Measurements from ENCODE around the gene KCNA10. TPM values are rescaled to one million over a fixed set of nuclear protein-coding genes. Genes with fewer than 3 reads are reported as not detected.

KCNA10 gene
- total RNA-seq, 2 experiments from 2014 or later: not detected

DNA sequence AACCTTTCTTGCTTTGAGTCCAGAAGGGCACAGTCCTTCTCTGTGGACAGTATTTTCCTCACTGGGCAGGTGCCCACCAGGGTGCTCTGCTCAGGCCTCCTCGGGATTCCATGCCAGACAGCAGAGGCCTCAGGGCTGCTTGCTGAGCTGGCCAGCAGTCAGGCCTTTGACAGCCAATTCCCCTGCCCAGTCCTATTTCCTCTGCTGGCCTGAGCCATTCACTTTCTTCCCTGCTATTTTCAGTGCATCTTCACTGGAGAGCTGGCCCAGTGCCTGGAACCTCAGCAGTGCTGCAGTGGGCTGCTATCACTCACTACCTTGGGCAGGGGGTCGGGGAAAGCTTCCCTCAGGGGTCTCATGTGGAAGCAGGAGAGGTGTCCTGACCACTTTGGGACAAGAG lies 33.2 kb downstream of the KCNA10 start:
- ChIA-PET POLR2A (no interaction called here), CTCF (interaction anchor here (1.6 kb wide), 1 partner anchor 10 kb away, joined by 5 read pairs; no protein-coding TSS in a partner anchor)

DNA sequence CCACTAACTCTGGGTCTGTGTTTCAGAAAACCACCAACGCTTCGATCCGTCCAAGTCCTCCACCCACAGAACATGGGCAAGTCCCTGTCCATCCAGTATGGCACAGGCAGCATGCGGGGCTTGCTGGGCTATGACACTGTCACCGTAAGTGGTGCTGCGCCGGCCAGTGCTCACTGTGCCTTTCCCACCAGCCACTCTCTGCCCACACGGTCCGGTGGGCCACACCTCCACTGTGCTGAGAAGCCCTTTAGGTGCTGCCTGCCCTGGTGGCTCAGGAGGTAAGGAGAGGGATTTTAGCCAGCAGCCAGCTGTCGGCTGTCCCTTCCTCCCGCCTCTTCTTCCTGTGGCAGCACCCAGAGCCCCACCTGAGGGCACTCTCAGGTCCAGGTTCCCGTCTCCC lies 34.2 kb downstream of the KCNA10 start:
- CTCF ChIA-PET: interaction anchor here (1.6 kb wide), 1 partner anchor 11 kb away, joined by 5 read pairs; no protein-coding TSS in a partner anchor
- POLR2A ChIA-PET: interaction anchor here (0.5 kb wide), 1 partner anchor 86 kb away, joined by 3 read pairs; no protein-coding TSS in a partner anchor

DNA sequence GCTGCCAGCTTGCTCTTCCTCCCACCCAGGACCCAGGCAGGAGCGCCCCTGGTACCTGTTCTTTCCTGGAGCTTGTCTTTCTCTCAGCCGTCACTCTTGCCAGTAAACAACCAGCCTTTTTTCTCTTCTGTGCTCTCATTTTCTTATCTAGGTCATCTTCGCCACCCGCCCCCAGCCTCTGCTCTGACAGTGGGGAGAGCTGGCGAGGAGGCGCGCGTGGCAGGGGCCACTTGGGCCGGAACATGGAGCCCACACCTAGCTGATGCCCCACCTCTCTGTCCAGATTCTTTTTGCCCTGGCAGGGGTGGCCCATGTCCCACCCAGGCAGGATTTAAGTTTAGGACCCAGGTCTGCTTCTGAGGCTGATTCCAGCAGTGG lies 35.7 kb downstream of the KCNA10 start:
- POLR2A ChIA-PET: no interaction called here
- CTCF ChIA-PET: interaction anchor here (1.3 kb wide), 1 partner anchor 12 kb away, joined by 3 read pairs; no protein-coding TSS in a partner anchor

DNA sequence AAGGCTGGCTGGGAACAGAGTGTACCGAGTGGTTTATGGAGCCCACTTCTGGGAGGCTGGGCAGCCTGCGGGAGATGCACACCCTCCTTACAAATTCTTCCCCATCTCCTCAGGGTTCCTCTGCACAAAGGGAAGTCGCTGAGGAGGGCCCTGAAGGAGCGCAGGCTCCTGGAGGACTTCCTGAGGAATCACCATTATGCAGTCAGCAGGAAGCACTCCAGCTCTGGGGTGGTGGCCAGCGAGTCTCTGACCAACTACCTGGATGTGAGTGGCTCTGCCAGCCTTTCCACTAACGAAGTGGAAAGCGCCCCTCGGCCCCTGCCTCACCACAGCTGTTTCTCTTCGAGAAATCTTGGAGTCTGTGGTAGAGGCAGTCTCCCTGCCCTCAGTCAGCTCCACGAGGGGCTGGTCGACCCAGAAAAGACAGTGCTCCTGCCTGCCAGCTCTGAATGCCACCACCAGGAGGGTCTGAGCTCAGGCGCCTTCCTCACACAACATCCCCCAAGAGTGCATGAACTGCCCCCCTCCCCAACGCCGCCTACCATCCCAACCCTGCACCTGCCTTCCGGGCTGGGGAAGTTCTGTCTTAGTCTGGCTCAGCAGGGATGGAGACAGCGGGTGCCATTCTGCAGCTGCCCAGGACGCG lies 36.2 kb downstream of the KCNA10 start:
- CTCF ChIA-PET: interaction anchor here (0.8 to 1.3 kb wide), 2 partner anchors 13 to 22 kb away, joined by 3 read pairs; no protein-coding TSS in a partner anchor
- POLR2A ChIA-PET: no interaction called here

DNA sequence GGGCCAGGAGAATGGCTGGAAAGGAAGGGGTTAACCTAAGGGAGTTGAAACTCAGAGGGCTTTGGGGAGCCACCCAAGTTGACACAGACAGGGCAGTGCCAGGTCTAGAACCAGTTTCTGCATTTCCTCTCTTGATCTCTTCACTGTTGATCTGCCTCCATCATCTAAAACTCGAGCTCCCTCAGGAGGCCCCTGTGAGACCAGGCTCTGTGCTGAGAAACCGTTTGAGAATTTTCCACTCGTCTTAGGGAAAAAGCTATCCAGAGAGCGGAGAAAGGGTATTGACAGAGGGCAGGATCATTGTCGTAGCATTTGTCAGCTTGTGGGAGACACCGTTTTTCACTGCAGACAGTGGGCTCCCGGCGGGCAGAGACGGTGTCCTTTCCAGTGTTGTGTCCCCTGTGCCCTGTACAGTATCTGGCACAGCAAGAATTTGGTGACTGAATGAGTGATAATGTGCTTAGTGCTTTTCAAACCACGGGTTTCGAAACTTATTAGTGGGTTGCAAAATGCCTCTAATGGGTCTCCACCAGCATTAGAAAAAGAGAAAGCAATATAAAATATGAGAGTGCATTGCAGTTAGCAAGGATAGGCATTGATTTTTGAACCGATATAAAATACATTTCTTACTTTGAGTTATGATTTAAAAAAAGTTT lies 36.9 kb downstream of the KCNA10 start:
- CTCF ChIA-PET: interaction anchor here (0.6 to 1.3 kb wide), 3 partner anchors 14 to 243 kb away, joined by 3 to 4 read pairs (median 3); no protein-coding TSS in a partner anchor
- POLR2A ChIA-PET: no interaction called here

DNA sequence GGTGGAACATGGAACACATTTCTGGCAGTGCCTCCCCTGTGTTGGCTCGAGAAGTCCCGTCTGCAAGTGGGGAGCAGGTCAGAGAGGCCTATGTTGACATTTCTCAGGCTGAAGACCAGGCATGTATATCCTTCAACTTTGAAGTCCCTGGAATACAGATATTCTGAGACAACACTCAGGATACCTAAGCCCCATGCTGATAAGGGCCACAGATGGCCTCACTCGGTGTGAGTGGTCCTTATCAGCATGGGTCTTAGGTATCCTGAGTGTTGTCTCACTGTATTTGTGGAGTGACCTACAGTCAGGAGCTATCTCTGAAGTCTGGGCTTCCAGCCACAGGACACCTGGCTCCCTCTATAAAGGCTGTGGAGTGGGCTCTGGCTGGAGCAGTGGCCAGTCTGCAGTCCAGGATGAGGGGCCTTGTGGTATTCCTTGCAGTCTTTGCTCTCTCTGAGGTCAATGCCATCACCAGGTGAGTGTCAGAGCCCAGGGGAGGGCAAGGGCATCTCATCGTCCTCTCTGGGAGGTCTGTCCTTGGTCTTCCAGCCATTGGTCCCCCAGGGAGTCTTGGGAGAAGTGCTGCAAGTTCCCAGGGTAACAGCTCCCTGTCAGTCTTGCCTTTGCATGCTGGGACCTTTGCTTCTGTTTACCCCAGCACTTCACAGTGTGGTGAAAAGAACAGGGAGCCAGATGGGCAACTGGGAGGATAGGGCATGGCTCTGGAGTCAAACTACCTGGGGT lies 38.4 kb downstream of the KCNA10 start:
- ChIA-PET CTCF (no interaction called here), POLR2A (no interaction called here)

DNA sequence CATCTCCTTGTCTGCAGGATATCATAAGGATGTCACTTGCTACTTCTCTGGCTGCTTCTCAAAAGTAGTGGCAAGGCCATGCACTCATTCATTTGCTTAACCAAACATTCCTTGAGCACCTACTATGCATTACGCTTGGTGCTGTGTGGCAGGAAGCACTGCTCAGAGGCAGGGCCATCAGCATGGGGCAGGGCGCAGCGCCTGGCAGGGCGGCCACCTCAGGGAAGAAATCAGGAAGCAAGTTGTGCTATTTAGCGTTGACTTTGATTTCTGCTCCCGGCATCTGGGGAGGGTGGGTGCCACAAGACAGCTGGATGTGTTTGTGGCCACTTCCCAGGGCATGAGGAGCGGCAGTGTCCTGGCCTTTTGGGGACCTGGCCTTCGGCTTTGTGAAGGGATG lies 40.1 kb downstream of the KCNA10 start:
- CTCF ChIA-PET: interaction anchor here (2.9 kb wide), 1 partner anchor 17 kb away, joined by 19 read pairs; no protein-coding TSS in a partner anchor
- POLR2A ChIA-PET: no interaction called here

DNA sequence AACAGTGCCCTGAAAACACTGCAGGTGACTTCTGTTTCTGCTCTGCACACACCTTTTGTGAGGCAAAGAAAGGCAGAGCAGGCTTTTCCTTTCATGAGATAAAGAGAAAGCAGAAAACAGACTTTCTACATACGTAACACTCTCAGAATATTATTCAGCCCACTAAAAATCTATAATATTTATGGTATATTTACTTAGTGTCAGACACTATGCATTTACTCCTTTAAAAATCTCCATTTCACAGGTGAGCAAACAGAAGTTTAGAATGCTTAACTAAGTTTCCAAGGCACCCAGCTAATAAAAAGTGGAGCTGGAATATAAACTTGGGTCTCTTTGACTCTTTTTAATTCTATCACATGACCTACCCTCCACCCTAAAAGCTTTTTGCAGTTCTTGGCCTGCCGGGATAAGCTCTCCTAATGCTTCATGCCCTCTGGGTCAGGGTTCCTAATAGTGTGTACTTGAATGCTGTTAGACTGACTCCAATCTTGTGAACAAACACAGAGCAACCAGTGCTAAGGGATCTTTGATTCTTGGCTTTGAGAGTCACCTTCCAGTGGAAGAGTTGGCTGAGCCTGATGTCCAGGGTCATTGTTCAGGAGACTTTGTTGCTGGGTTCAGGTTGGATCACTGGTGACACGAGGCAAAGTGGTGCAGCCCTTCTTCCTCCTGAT lies 40.9 kb downstream of the KCNA10 start:
- ChIA-PET POLR2A (no interaction called here), CTCF (interaction anchor here (2.9 kb wide), 1 partner anchor 18 kb away, joined by 19 read pairs; no protein-coding TSS in a partner anchor)

DNA sequence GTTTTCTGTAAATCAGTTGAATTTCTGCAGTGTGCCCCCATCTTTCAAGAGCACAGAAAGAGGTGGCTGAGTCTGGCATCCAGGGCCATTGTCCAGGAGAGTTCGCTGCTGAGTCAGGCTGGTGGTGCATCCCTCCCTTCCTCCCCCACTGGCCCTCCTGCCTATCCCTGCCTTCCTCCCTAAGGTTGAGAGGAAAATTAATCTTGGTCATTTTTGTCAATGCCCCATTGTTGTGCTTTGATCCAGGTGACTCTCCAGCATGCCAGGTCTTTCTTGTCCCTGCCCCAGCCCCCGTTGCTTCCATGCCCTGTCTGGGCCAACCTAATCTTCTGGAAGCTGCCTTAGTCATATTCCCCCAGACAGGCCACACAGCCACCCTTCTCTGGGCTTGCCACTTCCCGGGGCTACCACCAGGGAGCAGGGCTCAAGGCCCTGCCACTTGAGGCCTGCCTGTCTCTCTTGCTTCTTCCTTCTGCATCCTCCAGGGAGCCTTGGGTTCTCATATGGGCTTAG lies 41.5 kb downstream of the KCNA10 start:
- POLR2A ChIA-PET: no interaction called here
- CTCF ChIA-PET: interaction anchor here (2.9 kb wide), 1 partner anchor 19 kb away, joined by 19 read pairs; no protein-coding TSS in a partner anchor

DNA sequence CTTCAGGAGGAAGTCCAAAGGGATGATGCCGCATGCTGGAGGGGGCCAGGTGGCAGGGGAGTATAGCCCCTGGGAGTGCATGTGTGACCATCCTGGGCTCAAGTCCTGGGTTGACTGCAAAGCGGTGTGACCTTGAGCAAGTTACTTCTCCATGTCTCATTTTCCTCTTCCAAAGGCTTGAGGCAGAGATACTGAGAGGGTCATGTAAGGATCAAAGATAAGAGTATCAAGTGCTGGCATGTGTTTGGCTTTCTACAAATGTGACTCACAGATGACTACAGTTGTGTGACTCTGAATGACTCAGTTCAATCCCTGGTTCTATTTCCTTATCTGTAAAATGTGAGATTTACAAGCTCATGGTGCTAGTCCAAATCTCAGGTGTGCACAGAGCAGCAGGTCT lies 41.9 kb downstream of the KCNA10 start:
- ChIA-PET POLR2A (no interaction called here), CTCF (interaction anchor here (2.9 kb wide), 1 partner anchor 19 kb away, joined by 19 read pairs; no protein-coding TSS in a partner anchor)

DNA sequence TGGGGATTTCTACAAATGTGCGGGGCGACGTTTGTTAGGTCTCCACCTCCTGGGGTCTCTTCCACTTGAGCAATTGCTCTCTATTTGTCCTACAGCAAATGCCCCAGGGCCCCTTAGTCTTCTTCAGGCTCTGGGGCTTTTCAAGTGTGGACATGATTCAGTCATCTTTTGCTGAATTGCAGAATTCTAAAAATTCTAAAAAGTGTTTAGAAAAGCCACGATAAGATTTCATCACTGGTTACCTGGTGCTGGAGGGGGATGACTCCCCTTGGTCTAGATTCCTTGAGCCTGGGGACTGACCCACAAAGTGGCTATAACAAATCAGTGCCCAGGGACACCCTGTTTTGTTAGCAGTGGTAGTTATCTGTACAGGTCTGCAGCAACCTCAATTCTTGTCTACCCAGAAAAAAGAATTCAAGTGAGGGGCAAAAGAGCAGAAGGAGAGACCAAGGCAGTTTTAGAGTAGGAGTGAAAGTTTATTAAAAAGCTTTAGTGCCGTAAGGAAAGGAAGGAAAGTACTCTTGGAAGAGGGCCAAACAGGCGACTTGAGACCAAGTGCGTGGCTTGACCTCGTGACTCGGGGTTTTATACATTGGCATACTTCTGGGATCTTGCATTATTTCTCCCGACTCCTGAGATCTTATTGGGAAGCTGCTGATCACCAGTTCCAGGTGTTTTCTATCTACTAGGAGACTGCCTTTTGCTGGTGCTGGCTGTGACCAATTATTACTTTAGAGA lies 42.8 kb downstream of the KCNA10 start:
- ChIA-PET POLR2A (no interaction called here), CTCF (interaction anchor here (2.9 kb wide), 1 partner anchor 20 kb away, joined by 19 read pairs; no protein-coding TSS in a partner anchor)

DNA sequence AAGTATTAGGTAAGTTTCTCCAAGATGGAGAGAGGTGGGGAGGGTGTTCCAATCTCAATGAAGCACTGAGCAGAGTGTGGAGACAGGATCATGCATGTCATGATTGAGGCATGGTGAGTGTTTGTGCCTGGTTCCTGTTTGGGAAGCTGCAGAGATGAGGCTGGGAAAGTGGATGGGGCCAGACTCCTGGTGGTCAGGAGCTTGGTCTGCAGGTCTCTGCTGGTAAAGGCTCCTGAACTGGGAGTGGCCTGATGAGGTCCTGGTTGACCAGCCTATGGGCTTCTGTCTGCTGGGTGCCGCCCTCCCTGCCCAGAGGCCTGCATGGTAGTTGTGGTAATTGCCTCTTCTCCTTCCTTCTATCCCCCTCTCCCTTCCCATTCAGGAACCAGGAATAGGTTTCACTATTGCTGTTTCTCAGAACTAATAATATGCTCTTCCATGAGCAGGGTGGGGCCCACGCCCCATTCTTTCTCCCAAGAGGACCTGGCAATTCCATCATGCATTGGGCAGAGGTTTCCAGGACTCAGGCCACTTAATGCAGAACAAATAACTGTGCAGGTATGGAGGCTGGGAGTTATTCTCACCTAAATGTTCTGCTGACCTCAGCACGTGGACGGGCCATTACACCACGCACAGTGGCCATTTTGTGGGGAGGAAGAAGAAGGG lies 43.5 kb downstream of the KCNA10 start:
- CTCF ChIA-PET: no interaction called here

DNA sequence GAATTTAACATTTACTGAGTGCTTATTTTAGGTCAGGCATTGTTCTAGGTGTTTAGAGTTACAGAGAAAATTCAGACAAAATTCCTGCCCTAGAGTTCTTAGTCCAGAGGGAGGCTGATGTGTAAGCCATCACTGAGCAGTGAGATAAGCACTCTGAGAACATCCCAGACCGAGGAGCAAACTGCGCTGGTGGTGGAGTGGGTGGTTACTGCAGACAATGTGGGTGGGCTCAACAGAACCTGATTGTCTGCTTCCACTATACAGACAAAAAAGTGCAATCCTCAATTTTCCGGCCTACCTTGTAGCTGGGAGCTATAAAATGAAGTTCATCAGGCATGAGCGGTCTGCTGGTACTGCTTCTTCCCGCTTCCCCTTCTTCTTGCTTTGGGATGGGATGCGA lies 44.5 kb downstream of the KCNA10 start:
- ChIA-PET POLR2A (no interaction called here), CTCF (interaction anchor here (0.7 kb wide), 1 partner anchor 14 kb away, joined by 3 read pairs; no protein-coding TSS in a partner anchor)

More for the DNA sequence above, 43.5 kb downstream of the KCNA10 start:
- POLR2A ChIA-PET: no interaction called here

DNA sequence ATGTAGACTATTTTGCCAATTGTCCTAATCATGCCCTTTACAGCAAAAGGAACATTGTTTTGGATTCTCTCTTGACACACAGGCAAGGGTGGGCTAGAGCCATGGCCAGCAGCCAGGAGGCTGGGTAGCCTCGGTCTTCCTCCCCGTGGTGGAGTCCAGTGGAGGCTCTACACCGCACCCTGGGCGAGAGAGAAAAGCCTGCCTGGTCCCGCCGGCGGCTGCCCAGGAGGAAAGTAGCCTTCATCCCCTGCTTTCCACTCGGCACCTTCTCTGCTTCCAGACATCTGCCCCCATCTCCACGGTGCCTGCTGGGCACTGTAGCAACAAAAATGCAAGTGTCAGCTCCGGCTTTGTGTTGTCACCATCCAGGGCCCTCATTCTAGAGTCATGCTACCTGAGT lies 46.4 kb downstream of the KCNA10 start:
- POLR2A ChIA-PET: no interaction called here
- CTCF ChIA-PET: interaction anchor here (1.3 kb wide), 1 partner anchor 265 kb away, joined by 3 read pairs; no protein-coding TSS in a partner anchor

DNA sequence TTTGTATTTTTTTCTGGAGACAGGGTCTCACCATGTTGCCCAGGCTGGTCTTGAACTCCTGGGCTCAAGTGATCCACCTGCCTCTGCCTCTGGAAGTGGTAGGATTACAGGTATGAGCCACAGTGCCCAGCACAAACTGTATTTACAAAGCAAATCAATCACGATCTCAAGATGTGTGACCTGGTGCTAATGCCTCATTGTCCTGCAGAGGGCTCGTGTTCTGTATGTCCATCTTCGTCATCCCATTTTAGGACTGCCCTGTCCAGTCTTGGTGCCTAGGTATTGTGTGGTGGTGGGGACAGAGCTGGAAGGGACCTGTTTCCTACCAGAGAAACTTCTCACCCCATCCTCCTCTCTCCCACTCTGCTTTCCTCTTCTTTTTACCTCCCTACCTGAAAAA lies 47.8 kb downstream of the KCNA10 start:
- POLR2A ChIA-PET: no interaction called here
- CTCF ChIA-PET: interaction anchor here (1.4 kb wide), 1 partner anchor 11 kb away, joined by 3 read pairs; no protein-coding TSS in a partner anchor
